H54 (cell line): ENCODE results near the gene ZNF865.

Source experiments
- DNase-seq: peaks from one replicate; pipeline ENCODE4 v3.0.0; 2011; ENCODE audit warnings: low spot score, mixed read lengths; ENCODE audit not compliant: insufficient read length
- FAIRE-seq: peaks from 3 replicates; lab custom pipeline; 2011; peaks lifted over from hg19 to GRCh38; lab: Jason Lieb, UNC
- POLR2A ChIP-seq: IDR thresholded peaks from 2 replicates; pipeline ENCODE4 v1.6.1; 2011; ENCODE audit warnings: low read depth, mild to moderate bottlenecking, low read length

Gene ZNF865

GRCh38 chr19:55605207-55605636 lies 225 bp upstream of the ZNF865 start:
- DNase-seq (peak; percentile 100), FAIRE-seq (no peak)
- TF ChIP-seq POLR2A = no peak

GRCh38 chr19:55606471-55606787 lies 982 bp downstream of the ZNF865 start:
- DNase-seq = no peak
- no peak for FAIRE-seq
- TF ChIP-seq POLR2A = no peak

GRCh38 chr19:55606817-55607216 lies 1.4 kb downstream of the ZNF865 start:
- no peak for TF ChIP-seq POLR2A
- no peak for FAIRE-seq
- DNase-seq = no peak

GRCh38 chr19:55609326-55609725 lies 3.9 kb downstream of the ZNF865 start:
- no peak for TF ChIP-seq POLR2A
- no peak for DNase-seq
- FAIRE-seq = no peak

GRCh38 chr19:55611300-55611982 lies 6.0 kb downstream of the ZNF865 start:
- FAIRE-seq (no peak), DNase-seq (no peak)
- TF ChIP-seq POLR2A = no peak

GRCh38 chr19:55611983-55612645 lies 6.7 kb downstream of the ZNF865 start:
- FAIRE-seq = no peak
- TF ChIP-seq POLR2A = no peak
- DNase-seq = no peak

- FAIRE-seq (no peak), DNase-seq (no peak)
- TF ChIP-seq POLR2A = no peak
Measured at GRCh38 chr19:55613396-55613795, 7.9 kb downstream of the ZNF865 start.

- FAIRE-seq = no peak
- DNase-seq = no peak
- no peak for TF ChIP-seq POLR2A
Measured at GRCh38 chr19:55613930-55614710, 8.7 kb downstream of the ZNF865 start.

- no peak for TF ChIP-seq POLR2A
- DNase-seq = no peak
- FAIRE-seq = no peak
Measured at GRCh38 chr19:55614711-55615542, 9.5 kb downstream of the ZNF865 start.

- FAIRE-seq = no peak
- no peak for TF ChIP-seq POLR2A
- no peak for DNase-seq
Measured at GRCh38 chr19:55615543-55616394, 10.3 kb downstream of the ZNF865 start.

GRCh38 chr19:55616395-55616875 lies 11.0 kb downstream of the ZNF865 start:
- no peak for FAIRE-seq
- DNase-seq = no peak
- TF ChIP-seq POLR2A = no peak

- FAIRE-seq (no peak), DNase-seq (no peak)
- TF ChIP-seq POLR2A = no peak
Measured at GRCh38 chr19:55617426-55617825, 12.0 kb downstream of the ZNF865 start.
